HCT116 (cell line): Measurements from ENCODE around the gene ZNF438. TPM values are rescaled to one million over a fixed set of nuclear protein-coding genes. Genes with fewer than 3 reads are reported as not detected.

Source experiments
- ATAC-seq: fragments of 200-7000 bp; cut with Tn5 transposase; 2 replicates; pipeline ENCODE4 v1.9.1; 2020; ENCODE audit warnings: mild to moderate bottlenecking, moderate library complexity
- BruUV-seq: library from RNA; stranded (reverse); fragments of 400-500 nt; replicated peaks from 2 replicates; lab custom pipeline; 2021; lab: Mats Ljungman, UMichigan
- CTCF ChIA-PET: fragments of 300-600 bp; sonication (Branson Sonifier 250); formaldehyde crosslinking; loops from one replicate; lab custom pipeline; 2021; ENCODE audit warnings: antibody characterized with exemption; lab: Charles Lee
- POLR2A ChIA-PET: fragments of 300-600, 350-600 bp; sonication (Branson Sonifier 250); formaldehyde crosslinking; loops from one replicate; lab custom pipeline; 2021; ENCODE audit warnings: antibody characterized with exemption; lab: Charles Lee
- RAD21 ChIA-PET, 2 experiments: fragments of 300-600 bp; sonication (Branson Sonifier 250); formaldehyde crosslinking; loops; one replicate each; lab custom pipeline; 2023; ENCODE audit warnings: low total read pairs in 2 of 2; ENCODE audit not compliant: uncharacterized antibody in 2 of 2, unreplicated experiment in 2 of 2, low non-redundant PET in 1 of 2; lab: Charles Lee
- DNase-seq: peaks from one replicate; pipeline ENCODE4 v3.0.0-alpha.2; 2010; ENCODE audit warnings: low read depth, low spot score
- H2AFZ ChIP-seq: fragments of 200-600 bp; shearing (Covaris generic), sonication (generic); 2 replicates; pipeline ENCODE4 v1.6.1; 2017; ENCODE audit warnings: low read depth, mixed run types, mixed read lengths, antibody characterized with exemption, low read length; ENCODE audit not compliant: poor library complexity, severe bottlenecking
- H3K27ac ChIP-seq: 2 replicates; pipeline ENCODE4 v1.5.1; 2012; ENCODE audit warnings: low read depth, low read length
- H3K27me3 ChIP-seq: fragments of 200-600 bp; sonication (generic); 2 replicates; pipeline ENCODE4 v1.6.1; 2016; ENCODE audit warnings: mixed run types, low read length, mixed read lengths; ENCODE audit not compliant: insufficient read depth
- H3K36me3 ChIP-seq, 2 experiments: fragments of 200-500 bp in 1 of 2; fragments of 200-600 bp in 1 of 2; sonication (Bioruptor generic) in 1 of 2; sonication (generic) in 1 of 2; 2 replicates each; pipeline versions ENCODE4 v1.5.1 to v1.6.1; 2014 to 2016; ENCODE audit warnings: low read length in 2 of 2, inconsistent platforms in 1 of 2, mixed read lengths in 1 of 2, mixed run types in 1 of 2; ENCODE audit not compliant: insufficient read depth in 2 of 2, control insufficient read depth in 1 of 2
- H3K4me1 ChIP-seq, 2 experiments: fragments of 200-600 bp in 1 of 2; sonication (generic) in 1 of 2; 2 replicates each; pipeline versions ENCODE4 v1.5.1 to v1.6.1; 2012 to 2017; ENCODE audit warnings: low read length in 2 of 2, inconsistent platforms in 1 of 2, mild to moderate bottlenecking in 1 of 2, mixed read lengths in 1 of 2, mixed run types in 1 of 2, moderate library complexity in 1 of 2; ENCODE audit not compliant: insufficient read depth in 2 of 2, control insufficient read depth in 1 of 2
- H3K4me2 ChIP-seq: fragments of 200-600 bp; sonication (generic); 2 replicates; pipeline ENCODE4 v1.6.1; 2017; ENCODE audit warnings: mixed run types, low read length, mixed read lengths
- H3K4me3 ChIP-seq, 2 experiments: fragments of 200-600 bp in 1 of 2; sonication (generic) in 1 of 2; replicated peaks in 1 of 2; 2 replicates each; pipeline ENCODE4 v1.5.1; 2011 to 2016; ENCODE audit warnings: low read length in 2 of 2, control low read depth in 1 of 2, low read depth in 1 of 2, mild to moderate bottlenecking in 1 of 2, mixed read lengths in 1 of 2, mixed run types in 1 of 2
- H3K79me2 ChIP-seq: fragments of 200-600 bp; sonication (generic); 2 replicates; pipeline ENCODE4 v1.6.1; 2017; ENCODE audit warnings: mild to moderate bottlenecking, mixed run types, low read length, moderate library complexity, mixed read lengths; ENCODE audit not compliant: insufficient read depth
- H3K9ac ChIP-seq: fragments of 200-600 bp; sonication (generic); 2 replicates; pipeline ENCODE4 v1.6.1; 2016; ENCODE audit warnings: low read length, mixed read lengths
- H3K9me2 ChIP-seq: fragments of 200-600 bp; sonication (generic), shearing (Covaris generic); 2 replicates; pipeline ENCODE4 v1.6.1; 2017; ENCODE audit warnings: mixed run types, mild to moderate bottlenecking, moderate library complexity; ENCODE audit not compliant: insufficient read depth
- H3K9me3 ChIP-seq, 2 experiments: fragments of 200-500 bp in 1 of 2; fragments of 200-600 bp in 1 of 2; sonication (Bioruptor generic) in 1 of 2; sonication (generic) in 1 of 2; 2 replicates each; pipeline ENCODE4 v1.6.1; 2014 to 2017; ENCODE audit warnings: low read length in 2 of 2, mixed read lengths in 2 of 2, inconsistent platforms in 1 of 2, low read depth in 1 of 2, mild to moderate bottlenecking in 1 of 2, mixed run types in 1 of 2, moderate library complexity in 1 of 2; ENCODE audit not compliant: control insufficient read depth in 1 of 2, insufficient read depth in 1 of 2
- H4K20me1 ChIP-seq: fragments of 200-600 bp; sonication (generic), shearing (Covaris generic); 2 replicates; pipeline ENCODE4 v1.6.1; 2017; ENCODE audit warnings: mixed run types, mild to moderate bottlenecking, moderate library complexity; ENCODE audit not compliant: insufficient read depth
- ATF3 ChIP-seq: IDR thresholded peaks from 2 replicates; pipeline ENCODE4 v1.6.1; 2012
- CBX3 ChIP-seq: IDR thresholded peaks from 2 replicates; pipeline ENCODE4 v1.6.1; 2012; ENCODE audit warnings: low read depth
- CTCF ChIP-seq, 3 experiments: fragments of 200-600 bp in 1 of 3; sonication (generic) in 1 of 3; IDR thresholded peaks in 2 of 3; conservative IDR thresholded peaks in 1 of 3; 2 replicates each; pipeline ENCODE4 v1.5.1; 2012 to 2017; ENCODE audit warnings: low read depth in 2 of 3, low read length in 2 of 3, antibody characterized with exemption in 1 of 3, borderline replicate concordance in 1 of 3, control low read depth in 1 of 3, mild to moderate bottlenecking in 1 of 3, mixed read lengths in 1 of 3, mixed run types in 1 of 3, moderate library complexity in 1 of 3; ENCODE audit not compliant: insufficient read depth in 1 of 3
- EGR1 ChIP-seq: IDR thresholded peaks from 2 replicates; pipeline ENCODE4 v1.6.1; 2012; ENCODE audit warnings: low read depth
- ELF1 ChIP-seq: IDR thresholded peaks from 2 replicates; pipeline ENCODE4 v1.6.1; 2012; ENCODE audit warnings: low read depth, borderline replicate concordance
- EZH2 ChIP-seq: fragments of 200-600 bp; sonication (generic); IDR thresholded peaks from 2 replicates; pipeline ENCODE4 v1.6.1; 2017; ENCODE audit warnings: antibody characterized with exemption, mixed run types
- EZH2phosphoT487 ChIP-seq: fragments of 200-600 bp; IDR thresholded peaks from 2 replicates; pipeline ENCODE4 v1.6.1; 2018; ENCODE audit warnings: antibody characterized with exemption, borderline replicate concordance
- FOSL1 ChIP-seq: IDR thresholded peaks from 2 replicates; pipeline ENCODE4 v1.6.1; 2012; ENCODE audit warnings: low read depth
- JUND ChIP-seq: IDR thresholded peaks from 2 replicates; pipeline ENCODE4 v1.6.1; 2012
- MAX ChIP-seq: IDR thresholded peaks from 2 replicates; pipeline ENCODE4 v1.6.1; 2012
- POLR2AphosphoS5 ChIP-seq: IDR thresholded peaks from 2 replicates; pipeline ENCODE4 v1.6.1; 2011; ENCODE audit warnings: mild to moderate bottlenecking, low read depth, low read length, moderate library complexity
- RAD21 ChIP-seq: IDR thresholded peaks from 2 replicates; pipeline ENCODE4 v1.6.1; 2012; ENCODE audit warnings: low read depth, mild to moderate bottlenecking
- SIN3A ChIP-seq: IDR thresholded peaks from 2 replicates; pipeline ENCODE4 v1.6.1; 2012; ENCODE audit warnings: low read depth
- SP1 ChIP-seq: IDR thresholded peaks from 2 replicates; pipeline ENCODE4 v1.6.1; 2012; ENCODE audit warnings: low read depth
- SRF ChIP-seq: IDR thresholded peaks from 2 replicates; pipeline ENCODE4 v1.6.1; 2012; ENCODE audit warnings: low read depth
- ZBTB33 ChIP-seq: IDR thresholded peaks from 2 replicates; pipeline ENCODE4 v1.6.1; 2011; ENCODE audit warnings: mild to moderate bottlenecking, low read length, moderate library complexity; ENCODE audit not compliant: insufficient replicate concordance; ENCODE audit errors: extremely low read depth
- ZFX ChIP-seq: fragments of 450-650 bp; IDR thresholded peaks from 2 replicates; pipeline ENCODE4 v1.6.1; 2017
- intact Hi-C: fragments of 100-400 bp; cut with micrococcal nuclease; formaldehyde crosslinking; loops from 2 replicates; pipeline ENCODE4 v1.10.0; 2022
- total RNA-seq: library from RNA; stranded (reverse); gene quantifications from one replicate; pipeline ENCODE4 v1.2.1, GENCODE V29; 2021; ENCODE audit not compliant: unreplicated experiment

The ZNF438 gene
- total RNA-seq, 1 experiment from 2014 or later = 3.3 TPM

GRCh38 chr10:30832001-30832748, 199.5 kb downstream of the ZNF438 start:
- Histone ChIP-seq H3K4me3 (no peak overlapping the region), H3K9ac (no peak overlapping the region), H2AFZ (no peak overlapping the region), H3K36me3 (no peaks in the 10 kb centered on the region), H3K4me2 (no peak overlapping the region), H4K20me1 (no peaks in the 10 kb centered on the region), H3K27ac (no peak overlapping the region), H3K9me3 (no peaks in the 10 kb centered on the region), H3K9me2 (no peaks in the 10 kb centered on the region), H3K79me2 (no peaks in the 10 kb centered on the region), H3K27me3 (no peaks in the 10 kb centered on the region), H3K4me1 (no peaks in the 10 kb centered on the region)
- CTCF ChIA-PET = no interaction called here
- POLR2A ChIA-PET = no interaction called here
- intact Hi-C loops = no loop called here
- RAD21 ChIA-PET = no interaction called here
- DNase-seq = no peak
- no peak for ATAC-seq
- no peak for TF ChIP-seq JUND
- no peak for TF ChIP-seq ELF1
- no peak for TF ChIP-seq RAD21
- TF ChIP-seq SP1 = no peak
- no peak for TF ChIP-seq EGR1
- TF ChIP-seq SRF = no peak
- TF ChIP-seq CBX3 = no peak
- no peak for TF ChIP-seq EZH2phosphoT487
- TF ChIP-seq SIN3A = no peak
- no peak for TF ChIP-seq ZFX
- TF ChIP-seq EZH2 = no peak
- TF ChIP-seq FOSL1 = no peak
- TF ChIP-seq MAX = no peak
- TF ChIP-seq ATF3 = no peak
- no peak for TF ChIP-seq ZBTB33
- TF ChIP-seq POLR2AphosphoS5 = no peak
- TF ChIP-seq CTCF (IDR thresholded peaks at IDR 0.05 in 2 of 3, conservative IDR thresholded peaks at IDR 0.05 in 1 of 3; ENCODE audit: borderline replicate concordance in 1 of 3, insufficient read depth in 1 of 3, low read depth in 2 of 3, low read length in 2 of 3) = no peak
- no TSS peak for BruUV-seq
